Dendritic cell treated with granulocyte-macrophage colony-stimulating factor and Interleukin-4, amounts not matched to agents 40 ng/mL and 50 ng/mL, for 4 days (primary cell): ENCODE measurements around the gene GRM1.
"Not testable (repeated sequence)": the region's sequence is repeated elsewhere in the genome, so short reads cannot be mapped to it uniquely, and the experiment has no call there.

Experiments
- H3K27ac Mint-ChIP-seq: one replicate; pipeline ENCODE4 v1.8.0; 2022; ENCODE audit warnings: mild to moderate bottlenecking, mixed read lengths
- H3K27me3 Mint-ChIP-seq: one replicate; pipeline ENCODE4 v1.8.0; 2022; ENCODE audit warnings: mild to moderate bottlenecking, mixed read lengths
- H3K36me3 Mint-ChIP-seq: one replicate; pipeline ENCODE4 v1.8.0; 2022; ENCODE audit warnings: low read depth, mixed read lengths
- H3K4me1 Mint-ChIP-seq: one replicate; pipeline ENCODE4 v1.8.0; 2022; ENCODE audit warnings: low read depth, mixed read lengths
- H3K4me3 Mint-ChIP-seq: one replicate; pipeline ENCODE4 v1.8.0; 2022; ENCODE audit warnings: mild to moderate bottlenecking, moderate library complexity, mixed read lengths
- H3K9me3 Mint-ChIP-seq: one replicate; pipeline ENCODE4 v1.8.0; 2022; ENCODE audit warnings: mixed read lengths
- intact Hi-C: fragments of 100-400 bp; cut with micrococcal nuclease; formaldehyde crosslinking; loops from one replicate; pipeline ENCODE4 v1.15.0; 2022

Gene GRM1

GRCh38 chr6:146240807-146241206 is 211.9 kb downstream of the GRM1 start:
- Mint-ChIP-seq H3K27me3 (no peaks in the 10 kb centered on the region), H3K36me3 (no peaks in the 10 kb centered on the region), H3K4me3 (no peak overlapping the region), H3K27ac (no peak overlapping the region), H3K4me1 (no peaks in the 10 kb centered on the region), H3K9me3 (peaks cover 12% of the 10 kb centered on the region)
- intact Hi-C loops: no loop called here

GRCh38 chr6:146243646-146244045 is 214.8 kb downstream of the GRM1 start:
- intact Hi-C loops, H3K36me3 Mint-ChIP-seq, H3K27ac Mint-ChIP-seq, H3K27me3 Mint-ChIP-seq, H3K4me1 Mint-ChIP-seq, H3K4me3 Mint-ChIP-seq: not testable (repeated sequence)
- H3K9me3 Mint-ChIP-seq: peaks cover 12% of the 10 kb centered on the region

DNA sequence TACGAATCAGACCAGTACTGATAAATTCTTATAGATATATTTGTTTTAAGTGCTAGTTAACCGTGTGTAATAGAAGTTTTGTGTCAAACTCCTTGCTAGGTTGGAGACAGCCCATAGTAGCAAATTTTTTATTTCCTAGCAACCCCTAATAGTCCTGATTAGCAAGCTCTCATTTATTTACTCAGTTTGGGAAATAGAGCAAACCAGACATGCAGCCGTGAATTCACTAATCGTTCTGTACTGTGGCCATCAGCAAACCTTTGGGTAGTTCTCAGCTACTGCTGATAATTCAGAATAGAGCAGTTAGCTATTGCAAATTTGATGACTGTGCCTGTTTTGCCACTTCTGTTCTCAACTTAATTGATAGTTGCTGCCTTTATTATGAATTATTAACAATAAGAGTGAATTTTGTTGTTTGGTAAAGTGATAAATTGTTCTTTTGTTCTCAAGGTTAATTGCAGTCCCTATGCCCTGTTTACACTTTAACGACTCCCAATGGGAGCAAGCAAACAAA is 215.8 kb downstream of the GRM1 start:
- Mint-ChIP-seq H3K4me1 (no peaks in the 10 kb centered on the region), H3K4me3 (no peak overlapping the region), H3K36me3 (no peaks in the 10 kb centered on the region), H3K27me3 (no peaks in the 10 kb centered on the region), H3K27ac (no peak overlapping the region), H3K9me3 (peaks cover 12% of the 10 kb centered on the region)
- intact Hi-C loops: no loop called here

GRCh38 chr6:146246028-146246427 is 217.2 kb downstream of the GRM1 start:
- Mint-ChIP-seq H3K27ac (no peak overlapping the region), H3K4me3 (no peak overlapping the region), H3K36me3 (no peaks in the 10 kb centered on the region), H3K4me1 (no peaks in the 10 kb centered on the region), H3K9me3 (peaks cover 12% of the 10 kb centered on the region), H3K27me3 (no peaks in the 10 kb centered on the region)
- intact Hi-C loops: no loop called here

GRCh38 chr6:146253691-146254090 is 224.8 kb downstream of the GRM1 start:
- Mint-ChIP-seq H3K27ac (no peak overlapping the region), H3K36me3 (no peaks in the 10 kb centered on the region)

GRCh38 chr6:146258206-146258605 is 229.3 kb downstream of the GRM1 start:
- Mint-ChIP-seq H3K4me1 (no peaks in the 10 kb centered on the region), H3K4me3 (no peak overlapping the region), H3K27ac (no peak overlapping the region), H3K36me3 (no peaks in the 10 kb centered on the region), H3K27me3 (no peaks in the 10 kb centered on the region), H3K9me3 (no peaks in the 10 kb centered on the region)
- intact Hi-C loops: no loop called here

More at GRCh38 chr6:146253691-146254090, 224.8 kb downstream of the GRM1 start:
- intact Hi-C loops: no loop called here
- Mint-ChIP-seq H3K9me3 (no peaks in the 10 kb centered on the region), H3K4me1 (no peaks in the 10 kb centered on the region), H3K4me3 (no peak overlapping the region), H3K27me3 (no peaks in the 10 kb centered on the region)

- intact Hi-C loops: no loop called here
- Mint-ChIP-seq H3K4me3 (no peak overlapping the region), H3K27ac (no peak overlapping the region), H3K4me1 (no peaks in the 10 kb centered on the region), H3K9me3 (no peaks in the 10 kb centered on the region), H3K36me3 (no peaks in the 10 kb centered on the region), H3K27me3 (no peaks in the 10 kb centered on the region)
Observed at GRCh38 chr6:146260886-146261285, 232.0 kb downstream of the GRM1 start.

- H3K4me1 Mint-ChIP-seq: no peaks in the 10 kb centered on the region
- no peaks in the 10 kb centered on the region for H3K36me3 Mint-ChIP-seq
- H3K9me3 Mint-ChIP-seq: peaks cover 8% of the 10 kb centered on the region
- H3K27ac Mint-ChIP-seq: no peak overlapping the region
- intact Hi-C loops: no loop called here
- H3K4me3 Mint-ChIP-seq: no peak overlapping the region
- no peaks in the 10 kb centered on the region for H3K27me3 Mint-ChIP-seq
Observed at GRCh38 chr6:146265056-146265455, 236.2 kb downstream of the GRM1 start.

DNA sequence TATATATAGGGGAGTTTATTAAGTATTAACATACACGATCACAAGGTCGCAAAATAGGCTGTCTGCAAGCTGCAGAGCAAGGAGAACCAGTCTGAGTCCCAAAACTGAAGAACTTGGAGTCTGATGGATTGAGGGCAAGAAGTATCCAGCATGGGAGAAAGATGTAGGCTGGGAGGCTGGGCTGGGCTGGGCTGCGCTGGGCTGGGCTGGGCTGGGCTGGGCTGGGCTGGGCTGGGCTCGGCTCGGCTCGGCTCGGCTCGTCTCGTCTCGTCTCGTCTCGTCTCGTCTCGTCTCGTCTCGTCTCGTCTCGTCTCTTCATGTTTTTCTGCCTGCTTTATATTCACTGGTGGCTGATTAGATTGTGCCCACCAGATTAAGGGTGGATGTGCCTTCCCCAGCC is 238.6 kb downstream of the GRM1 start:
- peaks cover under 1% of the 10 kb centered on the region for H3K27me3 Mint-ChIP-seq
- H3K4me3 Mint-ChIP-seq: no peak overlapping the region
- no peaks in the 10 kb centered on the region for H3K4me1 Mint-ChIP-seq
- no peak overlapping the region for H3K27ac Mint-ChIP-seq
- no peaks in the 10 kb centered on the region for H3K36me3 Mint-ChIP-seq
- intact Hi-C loops: no loop called here
- peaks cover 8% of the 10 kb centered on the region for H3K9me3 Mint-ChIP-seq

GRCh38 chr6:146267946-146268345 is 239.1 kb downstream of the GRM1 start:
- no peaks in the 10 kb centered on the region for H3K36me3 Mint-ChIP-seq
- H3K9me3 Mint-ChIP-seq: peaks cover 8% of the 10 kb centered on the region
- H3K27me3 Mint-ChIP-seq: peaks cover 1% of the 10 kb centered on the region
- no peak overlapping the region for H3K4me3 Mint-ChIP-seq
- intact Hi-C loops: no loop called here
- H3K4me1 Mint-ChIP-seq: no peaks in the 10 kb centered on the region
- no peak overlapping the region for H3K27ac Mint-ChIP-seq

- no peak overlapping the region for H3K27ac Mint-ChIP-seq
- H3K27me3 Mint-ChIP-seq: peaks cover 1% of the 10 kb centered on the region
- no peak overlapping the region for H3K4me3 Mint-ChIP-seq
- no peaks in the 10 kb centered on the region for H3K4me1 Mint-ChIP-seq
- peaks cover 8% of the 10 kb centered on the region for H3K9me3 Mint-ChIP-seq
- intact Hi-C loops: no loop called here
- H3K36me3 Mint-ChIP-seq: no peaks in the 10 kb centered on the region
Observed at GRCh38 chr6:146269482-146269881, 240.6 kb downstream of the GRM1 start.

- H3K9me3 Mint-ChIP-seq, intact Hi-C loops, H3K27me3 Mint-ChIP-seq, H3K36me3 Mint-ChIP-seq, H3K4me3 Mint-ChIP-seq, H3K4me1 Mint-ChIP-seq, H3K27ac Mint-ChIP-seq: not testable (repeated sequence)
Observed at GRCh38 chr6:146271163-146271562, 242.3 kb downstream of the GRM1 start.

- Mint-ChIP-seq H3K4me1 (peaks cover 5% of the 10 kb centered on the region), H3K9me3 (no peaks in the 10 kb centered on the region), H3K36me3 (no peaks in the 10 kb centered on the region), H3K27ac (no peak overlapping the region), H3K27me3 (peaks cover 1% of the 10 kb centered on the region), H3K4me3 (no peak overlapping the region)
- intact Hi-C loops: no loop called here
Observed at GRCh38 chr6:146273490-146273889, 244.6 kb downstream of the GRM1 start.

DNA sequence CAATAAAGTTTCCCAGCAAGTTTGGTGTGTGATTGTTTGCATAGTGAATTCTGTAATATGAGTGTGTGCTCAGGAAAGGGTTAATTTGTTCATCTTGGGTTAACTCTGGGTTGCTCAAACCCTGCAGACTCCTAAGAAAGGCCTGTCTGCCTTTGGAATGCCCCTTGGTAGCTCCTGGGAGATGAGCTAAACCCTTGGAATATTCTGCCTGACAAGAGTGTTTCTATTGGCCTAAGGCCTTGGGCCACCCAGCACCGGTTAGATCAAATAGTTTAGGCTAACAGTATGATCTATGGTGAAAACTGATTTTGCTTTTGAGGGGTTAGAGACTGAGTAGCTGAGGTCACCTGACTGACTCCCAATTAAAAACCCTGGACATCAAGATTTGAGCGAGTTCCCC is 248.3 kb downstream of the GRM1 start:
- no peak overlapping the region for H3K27ac Mint-ChIP-seq
- H3K9me3 Mint-ChIP-seq: no peaks in the 10 kb centered on the region
- peaks cover 1% of the 10 kb centered on the region for H3K27me3 Mint-ChIP-seq
- H3K4me1 Mint-ChIP-seq: peaks cover 10% of the 10 kb centered on the region
- no peak overlapping the region for H3K4me3 Mint-ChIP-seq
- intact Hi-C loops: no loop called here
- no peaks in the 10 kb centered on the region for H3K36me3 Mint-ChIP-seq

- Mint-ChIP-seq H3K36me3 (no peaks in the 10 kb centered on the region), H3K27ac (no peak overlapping the region), H3K4me3 (no peak overlapping the region), H3K9me3 (no peaks in the 10 kb centered on the region), H3K27me3 (no peaks in the 10 kb centered on the region), H3K4me1 (peaks cover 7% of the 10 kb centered on the region)
- intact Hi-C loops: no loop called here
Observed at GRCh38 chr6:146281651-146282362, 252.9 kb downstream of the GRM1 start.
